HepG2 (cell line): ENCODE results near the gene GRK5.

ENCODE experiments used
- SMC3 ChIP-seq: IDR thresholded peaks from 2 replicates; pipeline ENCODE4 v1.6.1; 2011; ENCODE audit warnings: low read length, improper control_type of control experiment
- ZBTB33 ChIP-seq: sonication (generic); formaldehyde crosslinking; IDR thresholded peaks from 2 replicates; pipeline ENCODE4 v1.4.0; 2020; ENCODE audit warnings: missing genetic modification reagents

- TF ChIP-seq SMC3 (no peak), ZBTB33 (CRISPR knock-in tag) (no peak)
Measured at GRCh38 chr10:119481781-119482426, 274.5 kb downstream of the GRK5 start.
